Measurements from ENCODE around the gene A3GALT2.

DNA sequence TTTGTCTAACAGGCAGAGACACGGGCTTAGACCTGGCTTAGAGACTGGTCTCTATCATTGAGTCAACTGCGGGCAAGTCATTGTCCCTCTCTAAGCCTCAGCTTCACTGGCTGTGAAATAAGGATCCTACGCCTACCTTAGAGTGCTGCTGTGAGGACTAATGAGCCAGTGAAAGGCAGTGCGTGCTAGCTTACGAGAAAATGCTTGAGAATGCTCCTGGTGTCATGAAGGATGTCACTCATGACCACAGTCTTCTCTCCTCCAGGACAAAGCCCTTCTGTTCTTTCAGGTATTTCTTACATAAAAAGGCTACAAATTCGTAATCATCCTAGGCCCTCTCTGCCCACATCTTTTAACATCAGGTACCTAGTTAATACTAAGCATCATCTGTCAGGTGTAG, 16.5 kb upstream of the A3GALT2 start:
- TF ChIP-seq, protein P1, sequence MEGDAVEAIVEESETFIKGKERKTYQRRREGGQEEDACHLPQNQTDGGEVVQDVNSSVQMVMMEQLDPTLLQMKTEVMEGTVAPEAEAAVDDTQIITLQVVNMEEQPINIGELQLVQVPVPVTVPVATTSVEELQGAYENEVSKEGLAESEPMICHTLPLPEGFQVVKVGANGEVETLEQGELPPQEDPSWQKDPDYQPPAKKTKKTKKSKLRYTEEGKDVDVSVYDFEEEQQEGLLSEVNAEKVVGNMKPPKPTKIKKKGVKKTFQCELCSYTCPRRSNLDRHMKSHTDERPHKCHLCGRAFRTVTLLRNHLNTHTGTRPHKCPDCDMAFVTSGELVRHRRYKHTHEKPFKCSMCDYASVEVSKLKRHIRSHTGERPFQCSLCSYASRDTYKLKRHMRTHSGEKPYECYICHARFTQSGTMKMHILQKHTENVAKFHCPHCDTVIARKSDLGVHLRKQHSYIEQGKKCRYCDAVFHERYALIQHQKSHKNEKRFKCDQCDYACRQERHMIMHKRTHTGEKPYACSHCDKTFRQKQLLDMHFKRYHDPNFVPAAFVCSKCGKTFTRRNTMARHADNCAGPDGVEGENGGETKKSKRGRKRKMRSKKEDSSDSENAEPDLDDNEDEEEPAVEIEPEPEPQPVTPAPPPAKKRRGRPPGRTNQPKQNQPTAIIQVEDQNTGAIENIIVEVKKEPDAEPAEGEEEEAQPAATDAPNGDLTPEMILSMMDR (conservative IDR thresholded peaks at IDR 0.05) = no peak
- TF ChIP-seq EZH2 (IDR thresholded peaks at IDR 0.05; ENCODE audit: low read depth) = no peak

Measured in PC-9 (cell line).